ENCODE data around the gene ASCC3.

ASCC3 gene

DNA sequence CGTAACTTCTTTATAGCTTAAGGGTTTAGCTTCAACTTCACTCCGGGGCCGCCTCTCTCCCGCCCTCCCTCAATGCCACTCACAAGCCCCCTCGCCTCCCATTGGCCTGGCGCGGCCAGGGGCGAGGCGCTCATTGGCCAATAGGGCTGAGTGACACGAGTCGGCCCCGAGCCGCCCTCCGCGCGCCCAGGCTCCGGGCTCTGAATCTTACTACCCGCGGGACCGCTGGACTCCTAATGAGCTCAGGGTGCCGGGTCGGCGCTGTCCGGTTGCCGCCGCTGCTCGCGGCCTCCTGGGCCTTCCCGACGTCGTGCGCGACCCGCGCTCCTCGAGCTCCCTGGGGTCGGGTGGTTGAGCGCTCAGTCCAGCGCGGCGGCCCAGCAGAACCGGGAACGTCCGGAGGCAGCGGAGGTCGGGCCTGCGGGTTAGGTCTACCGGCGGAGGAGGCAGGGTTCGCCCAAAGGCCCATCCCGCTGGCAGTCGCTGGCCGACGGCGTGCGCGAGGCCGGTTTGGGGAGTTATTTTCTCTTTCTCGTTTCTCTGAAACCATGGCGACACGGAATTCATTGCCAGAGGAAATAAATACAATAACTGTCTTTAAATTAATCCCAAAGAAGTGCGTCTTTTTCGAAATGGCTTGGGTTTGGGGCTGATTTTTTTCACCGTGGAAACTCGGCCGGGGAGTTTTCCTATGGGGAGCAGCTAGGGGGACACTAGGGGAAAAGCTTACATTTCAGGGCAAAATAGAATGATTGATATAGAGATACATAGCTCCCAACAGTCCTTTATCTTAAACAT, 416.0 kb downstream of the ASCC3 start, which contains the start of gene SIM1:
Gene SIM1 (minus strand): TSS at position 19 of the 798 bp plus-strand sequence. CDS start 1,453 bp downstream, outside the sequence.
- no peaks in the 10 kb centered on the region for H3K9me2 ChIP-seq (replicated peaks; ENCODE audit: control insufficient read depth, low read length)
- H3K9me3 ChIP-seq (ENCODE audit: control insufficient read depth, insufficient read depth, low read length): no peaks in the 10 kb centered on the region
- no peaks in the 10 kb centered on the region for H3K79me2 ChIP-seq (ENCODE audit: control insufficient read depth, low read length)
- no peak within 1 kb of the TSS for H3K4me2 ChIP-seq (ENCODE audit: low read length)
- TF ChIP-seq EZH2phosphoT487 (IDR thresholded peaks at IDR 0.05; ENCODE audit: borderline replicate concordance, low read length): no peak
- TF ChIP-seq, protein P1, sequence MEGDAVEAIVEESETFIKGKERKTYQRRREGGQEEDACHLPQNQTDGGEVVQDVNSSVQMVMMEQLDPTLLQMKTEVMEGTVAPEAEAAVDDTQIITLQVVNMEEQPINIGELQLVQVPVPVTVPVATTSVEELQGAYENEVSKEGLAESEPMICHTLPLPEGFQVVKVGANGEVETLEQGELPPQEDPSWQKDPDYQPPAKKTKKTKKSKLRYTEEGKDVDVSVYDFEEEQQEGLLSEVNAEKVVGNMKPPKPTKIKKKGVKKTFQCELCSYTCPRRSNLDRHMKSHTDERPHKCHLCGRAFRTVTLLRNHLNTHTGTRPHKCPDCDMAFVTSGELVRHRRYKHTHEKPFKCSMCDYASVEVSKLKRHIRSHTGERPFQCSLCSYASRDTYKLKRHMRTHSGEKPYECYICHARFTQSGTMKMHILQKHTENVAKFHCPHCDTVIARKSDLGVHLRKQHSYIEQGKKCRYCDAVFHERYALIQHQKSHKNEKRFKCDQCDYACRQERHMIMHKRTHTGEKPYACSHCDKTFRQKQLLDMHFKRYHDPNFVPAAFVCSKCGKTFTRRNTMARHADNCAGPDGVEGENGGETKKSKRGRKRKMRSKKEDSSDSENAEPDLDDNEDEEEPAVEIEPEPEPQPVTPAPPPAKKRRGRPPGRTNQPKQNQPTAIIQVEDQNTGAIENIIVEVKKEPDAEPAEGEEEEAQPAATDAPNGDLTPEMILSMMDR (IDR thresholded peaks at IDR 0.05; ENCODE audit: low read depth, low read length, poor library complexity, severe bottlenecking): no peak
- H3K4me3 ChIP-seq (ENCODE audit: low read length): no peak within 1 kb of the TSS
- no peaks in the 10 kb centered on the region for H3F3A ChIP-seq (ENCODE audit: control insufficient read depth, insufficient read depth)
- H3K27ac ChIP-seq (ENCODE audit: low read depth, low read length): no peak within 1 kb of the TSS
- no peaks in the 10 kb centered on the region for H3K4me1 ChIP-seq (ENCODE audit: control insufficient read depth, low read length)
- no peaks in the 10 kb centered on the region for H3K36me3 ChIP-seq (ENCODE audit: control insufficient read depth, low read length)
- H3K27me3 ChIP-seq (ENCODE audit: control insufficient read depth, low read length): 0 out of 2 replicates have a peak, but pooled peaks cover 3% of the 10 kb centered on the region
- no peaks in the 10 kb centered on the region for H4K20me1 ChIP-seq (ENCODE audit: control insufficient read depth, insufficient read depth, low read depth, low read length)

DNA sequence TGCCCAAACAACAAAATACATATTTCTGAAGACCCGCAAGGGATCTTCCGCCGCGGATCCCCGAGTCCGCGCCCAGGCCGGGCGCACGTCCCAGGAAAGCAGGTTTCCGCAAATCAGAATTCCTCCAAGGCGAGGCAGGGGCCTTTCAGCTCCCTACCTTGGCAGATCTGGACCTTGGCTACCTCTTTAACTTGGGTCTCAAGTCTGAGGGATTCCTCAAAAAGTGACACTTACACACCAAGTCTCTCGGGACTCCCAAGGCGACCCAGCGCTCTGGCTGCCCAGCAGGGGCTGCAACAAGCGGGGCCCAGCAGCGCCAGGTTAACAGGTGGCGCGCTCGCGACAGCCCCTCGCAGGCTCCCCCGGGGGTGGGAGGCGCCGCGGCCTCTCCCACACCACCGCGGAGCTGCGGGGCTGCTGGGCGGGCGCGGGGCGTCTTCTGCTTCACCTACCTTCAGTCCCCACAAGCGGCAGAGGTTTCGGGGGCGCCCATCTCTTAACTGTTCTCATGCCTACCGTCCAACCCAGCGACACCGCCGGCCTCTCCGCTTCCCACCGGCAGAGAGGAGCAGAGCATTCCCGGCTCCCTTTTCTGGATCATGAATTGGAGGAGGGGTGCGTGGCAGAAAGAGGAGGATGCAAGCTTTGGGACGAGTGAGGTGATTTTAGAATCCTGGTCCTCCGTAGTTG, 416.8 kb downstream of the ASCC3 start:
- TF ChIP-seq, protein P1 (IDR thresholded peaks at IDR 0.05; ENCODE audit: low read depth, low read length, poor library complexity, severe bottlenecking): no peak
- TF ChIP-seq EZH2phosphoT487 (IDR thresholded peaks at IDR 0.05; ENCODE audit: borderline replicate concordance, low read length): no peak
- H3K4me2 ChIP-seq (ENCODE audit: low read length): no peak overlapping the region
- H3K27me3 ChIP-seq (ENCODE audit: control insufficient read depth, low read length): 0 out of 2 replicates have a peak, but pooled peaks cover 3% of the 10 kb centered on the region
- no peaks in the 10 kb centered on the region for H3K79me2 ChIP-seq (ENCODE audit: control insufficient read depth, low read length)
- no peaks in the 10 kb centered on the region for H3K36me3 ChIP-seq (ENCODE audit: control insufficient read depth, low read length)
- no peaks in the 10 kb centered on the region for H3K9me3 ChIP-seq (ENCODE audit: control insufficient read depth, insufficient read depth, low read length)
- H3K4me1 ChIP-seq (ENCODE audit: control insufficient read depth, low read length): no peaks in the 10 kb centered on the region
- H3K4me3 ChIP-seq (ENCODE audit: low read length): no peak overlapping the region
- H3K9me2 ChIP-seq (replicated peaks; ENCODE audit: control insufficient read depth, low read length): no peaks in the 10 kb centered on the region
- H4K20me1 ChIP-seq (ENCODE audit: control insufficient read depth, insufficient read depth, low read depth, low read length): no peaks in the 10 kb centered on the region
- no peaks in the 10 kb centered on the region for H3F3A ChIP-seq (ENCODE audit: control insufficient read depth, insufficient read depth)
- H3K27ac ChIP-seq (ENCODE audit: low read depth, low read length): no peak overlapping the region

DNA sequence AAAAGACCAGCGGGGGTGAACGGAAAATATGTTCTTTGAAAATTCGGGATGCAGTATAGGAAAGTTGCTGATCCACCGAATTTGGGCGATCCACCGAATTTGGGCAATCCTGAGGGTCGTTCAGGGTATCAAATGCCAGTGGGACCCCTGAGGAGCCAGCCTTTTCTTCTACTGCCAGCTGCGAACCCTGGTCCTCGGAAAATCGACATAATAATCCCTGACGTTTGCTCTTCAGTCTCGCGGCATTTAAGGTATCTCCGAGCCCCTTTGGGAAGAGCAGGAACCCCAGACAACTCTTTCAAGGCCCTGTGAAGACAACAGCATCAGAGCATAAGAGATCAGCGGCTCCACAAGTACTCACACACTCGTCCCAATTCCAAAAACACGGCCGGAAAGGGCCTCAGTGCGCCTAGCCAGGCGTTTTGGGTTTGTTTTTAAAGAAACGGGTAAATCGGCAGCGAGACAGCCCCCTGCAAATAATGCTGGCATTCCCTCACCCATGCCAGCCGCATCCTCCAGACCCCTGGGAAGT, 417.4 kb downstream of the ASCC3 start:
- Histone ChIP-seq H3K4me1 (ENCODE audit: control insufficient read depth, low read length) (no peaks in the 10 kb centered on the region), H3K36me3 (ENCODE audit: control insufficient read depth, low read length) (no peaks in the 10 kb centered on the region), H3K27ac (ENCODE audit: low read depth, low read length) (no peak overlapping the region), H3K9me3 (ENCODE audit: control insufficient read depth, insufficient read depth, low read length) (no peaks in the 10 kb centered on the region), H3K4me2 (ENCODE audit: low read length) (no peak overlapping the region), H3K9me2 (replicated peaks; ENCODE audit: control insufficient read depth, low read length) (no peaks in the 10 kb centered on the region), H3K27me3 (ENCODE audit: control insufficient read depth, low read length) (0 out of 2 replicates have a peak, but pooled peaks cover 3% of the 10 kb centered on the region), H3K79me2 (ENCODE audit: control insufficient read depth, low read length) (no peaks in the 10 kb centered on the region), H4K20me1 (ENCODE audit: control insufficient read depth, insufficient read depth, low read depth, low read length) (no peaks in the 10 kb centered on the region), H3F3A (ENCODE audit: control insufficient read depth, insufficient read depth) (no peaks in the 10 kb centered on the region), H3K4me3 (ENCODE audit: low read length) (no peak overlapping the region)
- TF ChIP-seq, protein P1 (IDR thresholded peaks at IDR 0.05; ENCODE audit: low read depth, low read length, poor library complexity, severe bottlenecking): no peak
- no peak for TF ChIP-seq EZH2phosphoT487 (IDR thresholded peaks at IDR 0.05; ENCODE audit: borderline replicate concordance, low read length)

All from DOHH2 (cell line).